NCI-H1930 (cell line): ENCODE data around the gene ATP11A.

ENCODE experiments used
- DNase-seq, 2 experiments: peaks; one replicate each; lab custom pipeline; 2025; lab: John Stamatoyannopoulos, UW

The ATP11A gene

DNA sequence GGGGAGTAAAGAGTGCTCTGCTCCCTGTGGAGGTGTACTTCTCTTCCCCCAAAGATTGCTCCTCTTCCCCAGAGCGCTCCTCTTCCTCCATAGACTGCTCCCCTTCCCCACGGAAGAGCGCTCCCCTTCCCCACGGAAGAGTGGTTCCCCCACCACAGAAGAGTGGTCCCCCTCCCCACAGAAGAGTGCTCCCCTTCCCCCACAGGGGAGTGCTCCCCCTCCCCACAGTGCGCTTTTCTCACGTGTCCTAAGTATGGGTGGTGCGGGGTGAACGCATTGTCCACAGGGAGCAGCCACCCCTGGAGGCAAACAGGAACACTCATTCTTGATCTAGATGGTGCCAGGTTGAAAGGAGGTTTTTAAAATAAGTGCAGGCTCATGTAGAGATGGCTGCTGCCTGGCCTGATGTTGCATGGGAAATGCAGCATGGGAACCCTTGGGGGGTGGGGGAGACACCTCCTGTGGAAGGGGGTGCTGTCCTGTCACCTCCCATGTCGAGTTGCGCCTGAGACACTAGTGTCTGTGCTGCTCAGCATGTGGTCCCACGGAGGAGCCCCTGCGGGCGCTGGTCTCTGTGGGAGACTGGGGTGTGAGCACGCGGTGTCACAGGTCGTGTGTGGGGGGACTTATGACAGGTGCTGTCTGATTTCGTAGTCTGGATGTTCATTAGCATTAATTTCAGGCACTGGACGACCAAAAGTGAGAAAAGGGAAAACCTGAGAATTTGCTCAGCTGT is 52.2 kb downstream of the ATP11A start:
- DNase-seq = no peak

DNA sequence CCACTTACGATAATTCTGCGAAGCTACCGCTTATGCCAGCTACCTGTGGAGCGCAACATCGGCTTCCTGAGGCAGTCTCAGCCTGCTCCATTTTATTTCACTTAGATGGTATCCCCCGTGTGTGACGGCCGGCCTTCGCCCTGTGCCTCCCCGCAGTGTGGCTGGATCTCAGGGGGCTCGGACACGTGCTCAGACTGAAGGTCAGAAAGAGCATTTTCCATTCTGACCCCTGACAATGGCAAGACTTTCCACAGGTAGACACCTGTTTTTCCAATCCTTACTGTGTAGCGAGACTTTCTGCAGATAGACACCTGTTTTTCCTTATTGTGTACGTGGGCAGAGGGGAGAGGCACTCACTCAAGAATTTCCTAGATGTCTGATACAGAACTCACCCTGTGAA is 52.7 kb downstream of the ATP11A start:
- DNase-seq = no peak

DNA sequence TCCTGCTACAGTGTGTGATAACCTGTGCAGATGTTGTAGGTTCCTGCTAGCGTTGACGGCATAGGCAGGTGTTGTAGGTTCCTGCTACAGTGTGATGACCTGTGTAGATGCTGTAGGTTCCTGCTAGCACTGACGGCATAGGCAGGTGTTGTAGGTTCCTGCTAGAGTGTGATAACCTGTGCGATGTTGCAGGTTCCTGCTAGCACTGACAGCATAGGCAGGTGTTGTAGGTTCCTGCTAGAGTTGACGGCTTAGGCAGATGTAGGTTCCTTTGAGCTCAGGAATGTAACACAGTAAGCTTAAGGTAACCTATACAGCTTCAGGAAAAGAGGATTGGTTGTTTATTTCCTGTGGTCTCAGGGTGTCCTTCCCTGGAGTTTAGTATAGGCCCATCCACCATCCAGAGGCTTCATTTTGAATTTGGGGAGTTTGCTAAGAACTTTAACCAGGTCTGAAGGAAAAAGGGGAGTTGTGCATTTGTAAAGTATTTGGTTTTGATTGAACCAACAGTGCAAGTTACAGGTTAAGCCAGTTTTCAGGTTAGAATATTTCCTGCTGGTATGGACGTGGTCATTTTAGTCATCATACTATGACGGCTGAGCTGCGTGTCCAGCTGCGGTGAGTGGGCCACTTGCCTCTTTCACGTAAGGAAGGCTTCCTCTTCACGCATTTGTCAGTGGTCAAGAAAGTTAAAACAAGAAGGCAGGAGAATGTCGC is 53.8 kb downstream of the ATP11A start:
- DNase-seq = no peak

DNA sequence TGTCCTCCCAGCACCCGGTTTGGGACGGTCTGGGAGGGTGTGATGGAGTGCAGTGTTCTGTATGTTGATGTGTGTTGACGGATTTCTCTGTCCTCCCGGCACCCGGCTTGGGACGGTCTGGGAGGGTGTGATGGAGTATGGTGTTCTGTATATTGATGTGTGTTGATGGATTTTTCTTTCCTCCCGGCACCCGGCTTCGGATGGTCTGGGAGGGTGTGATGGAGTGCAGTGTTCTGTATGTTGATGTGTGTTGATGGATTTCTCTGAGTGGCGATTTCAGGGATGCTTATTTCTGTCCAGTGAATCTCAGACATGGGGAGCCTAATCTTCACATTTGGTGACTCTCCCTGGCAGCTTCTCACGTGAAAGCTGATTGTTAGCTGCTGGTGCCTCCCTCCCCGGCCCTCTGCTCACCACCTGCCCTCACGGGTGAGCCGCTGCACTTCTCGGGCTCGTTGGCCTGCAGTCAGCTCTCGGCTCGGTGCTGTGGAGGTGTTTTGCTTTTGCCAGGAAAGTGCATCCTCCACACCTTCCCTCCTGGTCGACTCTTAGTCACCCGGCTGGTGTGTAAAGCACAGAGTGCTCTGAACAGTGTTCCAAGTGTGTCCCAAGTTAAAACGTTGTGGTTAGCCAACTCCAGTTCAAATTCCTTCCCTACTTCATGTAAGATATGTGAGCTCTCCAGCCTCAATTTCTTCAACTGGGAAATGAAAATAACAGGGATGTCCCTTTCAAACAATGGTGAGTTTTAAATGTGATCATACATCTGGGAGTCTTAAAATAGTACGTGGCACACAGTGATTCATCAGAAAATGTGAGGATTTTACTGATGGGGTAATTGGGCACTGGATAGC is 54.6 kb downstream of the ATP11A start:
- DNase-seq = no peak

DNA sequence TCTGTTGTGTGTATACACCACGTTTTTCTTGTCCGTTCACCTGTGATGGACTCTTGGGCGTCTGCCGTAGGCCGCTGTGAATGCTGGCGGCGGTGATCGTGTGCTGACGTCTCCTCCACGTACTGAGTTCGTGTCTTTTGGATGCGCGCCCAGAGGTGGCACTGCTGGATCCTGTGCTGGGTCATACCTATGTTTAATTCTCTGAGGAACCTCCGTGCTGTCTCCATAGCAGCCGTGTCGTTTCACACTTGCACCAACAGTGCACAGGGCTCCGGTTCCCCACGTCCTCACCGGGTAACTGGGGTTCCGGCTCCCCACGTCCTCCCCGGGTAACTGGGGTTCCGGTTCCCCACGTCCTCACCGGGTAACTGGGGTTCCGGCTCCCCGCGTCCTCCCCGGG is 56.2 kb downstream of the ATP11A start:
- DNase-seq = no peak

DNA sequence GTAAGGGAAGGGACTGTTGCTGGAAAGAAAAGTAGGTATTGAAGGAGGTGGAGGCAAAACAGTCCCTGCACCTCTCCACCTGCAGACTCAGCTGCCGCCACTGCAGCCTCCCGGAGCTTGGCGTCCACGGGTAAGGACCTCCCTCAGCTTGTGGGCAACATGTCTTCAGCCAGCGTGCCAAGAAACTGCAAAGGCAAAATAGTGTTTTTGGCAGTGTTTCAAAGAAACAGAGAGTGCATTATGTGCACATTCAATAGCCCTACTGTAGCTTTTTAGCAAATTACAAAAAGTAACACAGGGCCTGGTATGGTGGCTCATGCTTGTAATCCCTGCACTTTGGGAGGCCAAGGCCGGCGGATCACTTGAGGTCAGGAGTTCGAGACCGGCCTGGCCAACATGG is 57.4 kb downstream of the ATP11A start:
- no peak for DNase-seq

DNA sequence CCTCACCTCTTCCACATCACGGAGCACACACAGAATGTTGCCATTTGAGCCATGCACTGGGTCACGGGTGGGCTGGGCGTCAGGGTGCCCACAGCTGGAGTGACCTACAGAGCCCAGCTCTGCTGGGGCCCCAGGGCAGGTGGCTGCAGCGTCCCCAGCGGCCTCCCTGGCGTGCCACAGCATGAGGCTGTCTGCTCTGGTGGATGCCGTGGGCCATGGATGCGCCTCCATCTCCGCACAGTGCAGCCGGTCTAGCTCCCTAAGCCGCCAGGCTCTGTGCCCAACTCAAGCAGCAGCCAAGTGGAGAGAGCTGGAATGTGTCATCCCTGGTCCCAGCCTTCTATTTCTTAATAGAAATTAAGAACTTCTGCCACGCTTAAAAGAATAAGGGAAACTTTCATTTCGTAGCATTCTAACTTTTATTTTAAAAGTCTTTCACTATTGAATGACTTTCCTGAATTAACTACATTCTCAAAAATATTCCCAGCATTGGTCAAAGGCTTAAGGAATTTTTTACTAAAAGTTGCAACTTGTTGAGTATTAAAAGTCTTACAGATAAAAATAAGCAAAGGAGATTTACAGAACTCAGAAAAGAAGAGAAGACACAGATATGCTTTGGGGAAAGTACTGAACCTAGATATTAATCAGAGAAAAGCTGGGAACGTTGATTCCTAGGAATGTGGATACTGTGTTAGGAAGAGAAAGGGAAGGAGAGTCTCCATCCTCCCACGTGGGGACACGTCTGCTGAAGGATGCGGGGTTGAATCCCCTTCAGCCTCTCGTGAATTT is 59.3 kb downstream of the ATP11A start:
- DNase-seq = no peak

DNA sequence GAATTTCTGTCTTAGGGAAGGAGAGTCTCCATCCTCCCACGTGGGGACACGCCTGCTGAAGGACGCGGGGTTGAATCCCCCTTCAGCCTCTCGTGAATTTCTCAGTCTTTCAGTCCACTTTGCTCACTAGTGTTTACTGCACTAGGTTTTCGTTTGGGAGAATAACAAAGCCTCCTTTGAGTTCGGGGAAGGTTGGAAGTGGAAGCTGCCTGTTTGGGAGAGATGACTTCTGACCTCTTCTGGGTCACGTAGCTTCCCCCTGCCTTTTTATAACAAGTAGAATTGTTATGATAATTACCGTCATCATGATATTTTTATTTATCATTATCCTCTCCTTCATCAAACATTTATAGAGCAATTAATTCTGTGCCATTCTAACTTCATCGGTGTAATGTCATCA is 60.7 kb downstream of the ATP11A start:
- no peak for DNase-seq

DNA sequence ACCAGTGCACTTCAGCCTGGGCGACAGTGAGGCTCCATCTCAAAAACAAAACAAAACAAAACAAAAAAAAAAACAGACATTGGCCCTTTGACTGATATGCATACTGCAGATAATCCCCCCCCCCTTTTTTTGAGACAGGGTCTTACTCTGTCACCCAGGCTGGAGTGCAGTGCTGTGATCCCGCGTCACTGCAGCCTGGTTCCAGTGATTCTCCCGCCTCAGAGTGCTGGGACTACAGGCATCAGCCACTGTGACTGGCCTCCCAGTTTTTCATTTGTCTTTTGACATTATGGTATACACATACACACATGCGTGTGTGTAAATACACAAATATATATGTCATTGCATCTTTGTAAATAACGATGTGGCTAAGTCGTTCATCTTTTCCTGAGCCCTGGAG is 61.8 kb downstream of the ATP11A start:
- DNase-seq = no peak

DNA sequence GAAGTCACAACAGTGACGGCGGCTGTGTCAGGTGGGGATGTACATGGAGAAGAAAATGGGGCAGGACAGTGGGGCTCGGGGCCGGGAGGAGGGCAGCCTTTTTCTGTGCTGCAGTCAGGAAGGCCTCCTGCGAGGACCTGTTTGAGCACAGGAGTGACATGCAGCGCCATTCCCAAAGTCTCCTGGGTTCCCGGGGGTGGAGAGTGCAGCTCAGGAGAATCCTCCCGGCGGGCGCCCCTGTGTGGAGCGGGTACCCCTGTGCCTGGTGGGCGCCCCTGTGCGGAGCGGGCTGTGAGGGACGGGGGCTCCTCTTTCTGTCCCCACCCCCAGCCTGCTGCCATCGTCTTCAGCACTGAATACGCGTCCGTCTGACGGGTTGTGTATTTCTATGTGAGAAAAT is 62.4 kb downstream of the ATP11A start:
- no peak for DNase-seq

DNA sequence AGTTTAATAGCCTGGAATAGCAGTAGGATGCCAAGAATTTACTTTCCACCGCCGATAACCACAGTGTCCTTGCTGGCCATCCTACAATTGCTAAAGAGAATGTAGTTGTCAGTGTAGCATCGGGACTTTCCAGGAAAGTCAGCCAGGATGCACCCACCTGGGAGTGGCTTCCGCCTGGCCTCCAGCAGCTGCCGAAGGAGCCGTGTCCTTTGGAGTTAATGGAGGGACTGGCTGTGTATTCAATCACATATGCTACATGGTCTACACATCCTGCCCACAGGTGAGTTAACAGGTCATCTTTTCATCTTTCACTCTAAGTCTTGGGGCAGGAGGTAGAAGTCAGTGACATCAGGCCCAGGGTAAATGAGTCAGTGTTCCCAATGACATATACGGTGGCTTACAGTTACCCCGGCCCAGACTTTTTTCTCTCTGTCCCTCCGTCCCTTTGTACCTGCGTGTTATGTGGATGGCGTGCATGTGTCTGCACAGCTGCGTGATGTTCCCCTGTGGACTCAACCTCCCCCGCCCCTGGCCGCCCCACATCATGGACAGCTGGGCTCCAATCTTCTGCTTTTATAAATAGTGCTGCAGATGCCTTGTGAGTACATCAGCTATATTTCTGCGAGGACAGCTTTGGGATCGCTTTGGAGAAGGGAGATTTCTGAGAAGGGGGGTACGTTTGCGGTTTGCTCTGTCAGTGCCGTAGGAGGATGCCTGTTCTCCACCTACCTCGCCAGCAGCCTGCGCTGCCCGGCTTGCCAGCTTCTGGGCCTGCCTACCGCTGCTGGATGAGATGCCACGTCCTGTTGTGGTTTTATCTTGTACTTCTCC is 63.1 kb downstream of the ATP11A start:
- DNase-seq = no peak

DNA sequence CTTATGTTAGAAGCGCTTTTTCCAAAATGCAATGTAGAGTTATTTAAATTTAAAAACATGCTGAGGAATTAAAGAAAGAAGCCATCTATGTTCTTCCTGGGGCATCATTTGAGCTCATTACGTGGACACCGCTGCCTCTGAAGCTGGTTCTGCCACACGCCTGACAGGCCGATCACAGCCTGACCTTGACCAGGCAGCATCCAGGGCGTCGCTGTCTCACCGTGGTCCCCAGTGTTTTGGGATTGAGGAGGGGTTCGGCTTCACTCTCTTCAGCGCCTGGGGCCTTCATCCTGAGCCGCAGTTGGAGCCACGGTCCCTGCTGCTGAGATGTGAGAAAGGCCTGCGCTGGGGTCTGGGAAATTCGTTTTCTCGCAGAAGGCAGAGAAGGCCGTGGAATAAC is 64.0 kb downstream of the ATP11A start:
- DNase-seq = no peak

DNA sequence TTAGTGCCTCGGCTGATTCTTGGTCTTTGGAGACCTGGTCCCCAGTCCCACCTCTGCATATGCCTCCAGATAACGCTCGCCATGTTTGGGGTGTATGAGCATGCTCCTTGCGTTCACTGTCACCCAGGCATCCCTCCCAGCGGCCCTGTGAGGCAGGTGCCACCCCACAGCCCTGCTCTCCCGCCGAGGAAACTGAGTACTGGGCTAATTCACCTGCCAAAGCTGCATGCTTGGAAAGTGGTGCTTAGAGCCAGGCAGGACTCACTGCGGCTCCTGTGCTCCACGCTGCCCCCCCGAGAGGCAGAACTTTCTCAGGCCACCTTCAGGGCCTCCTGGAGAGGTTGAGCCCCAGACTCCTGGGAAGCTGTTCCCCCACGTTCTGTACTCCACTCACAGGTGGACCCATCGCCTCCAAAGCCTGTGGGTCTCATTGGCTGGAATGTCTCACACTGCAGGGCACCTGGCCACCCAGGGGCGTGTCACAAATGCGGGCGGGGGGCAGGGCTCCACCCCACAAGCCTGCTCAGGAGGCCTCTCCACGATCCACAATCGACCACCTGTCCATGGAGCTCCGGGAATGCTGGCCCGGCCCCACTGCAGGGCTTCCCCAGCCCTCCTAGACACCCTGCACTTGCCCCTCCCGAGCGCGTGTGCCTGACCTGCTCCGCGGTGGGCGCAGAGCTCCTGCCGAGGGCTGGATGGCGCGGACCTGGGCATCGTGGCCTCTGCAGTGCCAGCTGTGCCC is 64.6 kb downstream of the ATP11A start:
- DNase-seq = no peak

DNA sequence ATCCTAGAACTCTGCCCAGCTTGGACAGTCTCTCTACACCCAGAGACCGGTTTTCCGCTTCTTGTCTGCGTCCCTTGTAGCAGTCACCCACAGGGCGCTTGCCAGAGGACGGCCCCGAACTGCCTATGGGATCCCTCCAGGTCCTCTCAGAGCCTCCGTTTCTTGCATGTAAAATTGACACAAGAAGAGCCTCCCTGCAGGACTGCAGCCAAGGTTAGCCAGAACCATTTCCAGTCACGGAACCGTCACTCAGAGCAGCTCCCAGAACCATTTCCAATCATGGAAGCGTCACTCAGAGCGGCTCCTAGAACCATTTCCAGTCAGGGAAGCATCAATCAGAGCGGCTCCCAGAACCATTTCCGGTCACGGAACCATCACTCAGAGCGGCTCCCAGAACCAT is 65.5 kb downstream of the ATP11A start:
- no peak for DNase-seq

DNA sequence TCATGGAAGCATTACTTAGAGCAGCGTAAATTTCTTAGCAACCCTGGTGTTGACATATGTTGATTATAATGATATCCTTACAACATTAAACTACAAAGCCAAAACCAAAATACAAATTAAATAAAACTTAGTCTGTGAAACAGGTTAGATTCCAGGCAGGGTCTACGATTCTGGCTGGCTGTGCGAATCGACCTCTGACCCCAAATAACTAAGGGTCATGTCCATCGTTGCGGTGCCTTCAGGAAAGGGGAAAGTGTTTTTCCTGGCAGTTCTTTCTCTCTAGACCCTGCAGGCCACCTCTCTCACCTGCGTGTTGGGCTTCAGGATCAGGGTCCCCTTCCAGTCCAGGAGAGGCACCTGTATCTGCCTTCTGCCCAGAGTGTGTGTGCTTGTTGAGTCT is 66.2 kb downstream of the ATP11A start:
- DNase-seq = no peak

DNA sequence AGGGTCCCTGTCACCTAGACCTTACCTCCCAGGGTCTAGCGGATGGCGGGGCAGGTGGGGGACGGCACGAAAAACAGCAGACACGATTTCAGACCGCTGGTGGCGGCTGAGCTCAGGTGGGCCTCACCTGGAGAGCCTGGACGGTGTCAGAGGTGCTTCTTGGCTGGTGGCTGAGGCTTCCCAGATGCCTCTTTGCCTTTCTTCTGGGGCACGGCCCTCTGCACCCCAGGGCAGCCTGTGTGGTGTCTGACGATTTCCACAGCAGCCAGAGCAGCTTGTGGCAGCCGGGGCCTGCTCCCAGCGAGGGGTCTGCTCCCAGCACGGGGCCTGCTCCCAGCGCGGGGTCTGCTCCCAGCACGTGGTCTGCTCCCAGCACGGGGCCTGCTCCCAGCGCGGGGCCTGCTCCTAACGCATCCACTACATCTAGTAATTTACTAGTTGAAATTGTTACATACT is 66.7 kb downstream of the ATP11A start:
- DNase-seq = no peak

DNA sequence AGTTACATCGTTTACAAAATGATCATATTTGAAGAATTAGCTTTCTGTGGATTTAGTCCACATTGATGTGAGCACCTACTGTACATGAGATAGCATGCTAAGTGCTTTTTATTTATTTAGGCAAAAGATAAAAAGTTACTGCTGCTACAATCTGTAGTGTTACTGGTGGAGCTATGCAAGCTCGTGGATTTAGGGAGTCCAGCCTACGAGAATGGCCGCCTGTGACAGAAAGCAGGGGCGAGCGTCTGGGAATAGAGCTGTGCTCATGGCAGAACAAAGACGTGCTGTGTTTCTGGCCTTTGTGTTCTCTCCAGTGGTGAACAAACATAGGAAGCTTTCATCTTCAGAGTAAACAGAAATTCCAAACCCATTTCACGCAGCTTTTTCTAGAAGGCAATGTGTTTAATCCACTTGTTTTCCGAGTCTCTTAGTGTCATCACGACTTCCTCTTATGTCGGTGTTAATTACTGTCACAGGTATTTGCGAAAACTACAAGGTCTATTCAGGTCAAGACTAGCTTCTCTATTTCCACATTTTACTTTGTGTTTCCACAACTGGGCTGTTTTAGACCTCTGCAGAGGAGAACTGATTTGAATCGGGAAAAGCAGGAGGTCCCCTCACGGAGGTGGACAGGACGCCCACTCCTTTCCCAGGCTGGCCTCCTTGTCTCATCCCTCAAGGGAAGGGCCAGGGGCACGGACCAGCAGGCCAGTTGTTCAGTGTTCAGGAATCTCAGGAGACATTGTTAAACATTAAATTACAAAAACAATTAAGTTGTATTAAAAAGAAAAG is 67.3 kb downstream of the ATP11A start:
- peak in 1 of 2 experiments; percentile 26 for DNase-seq

DNA sequence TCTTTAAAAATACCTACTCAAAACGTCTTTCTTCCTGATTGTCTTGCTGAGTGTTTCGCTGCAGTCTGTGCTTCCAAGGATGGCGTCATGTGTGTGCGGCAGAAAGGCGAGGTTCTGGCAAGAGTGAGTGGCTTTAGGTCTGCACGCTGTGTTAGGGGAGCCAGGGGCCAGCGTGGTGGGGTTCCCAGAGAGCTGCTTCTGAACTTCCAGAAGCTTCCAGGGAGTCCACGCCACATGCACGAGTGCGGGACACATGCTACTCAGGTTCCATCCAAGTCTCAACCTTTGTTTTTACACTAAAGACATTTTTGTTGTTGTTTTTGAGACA is 67.9 kb downstream of the ATP11A start:
- no peak for DNase-seq

DNA sequence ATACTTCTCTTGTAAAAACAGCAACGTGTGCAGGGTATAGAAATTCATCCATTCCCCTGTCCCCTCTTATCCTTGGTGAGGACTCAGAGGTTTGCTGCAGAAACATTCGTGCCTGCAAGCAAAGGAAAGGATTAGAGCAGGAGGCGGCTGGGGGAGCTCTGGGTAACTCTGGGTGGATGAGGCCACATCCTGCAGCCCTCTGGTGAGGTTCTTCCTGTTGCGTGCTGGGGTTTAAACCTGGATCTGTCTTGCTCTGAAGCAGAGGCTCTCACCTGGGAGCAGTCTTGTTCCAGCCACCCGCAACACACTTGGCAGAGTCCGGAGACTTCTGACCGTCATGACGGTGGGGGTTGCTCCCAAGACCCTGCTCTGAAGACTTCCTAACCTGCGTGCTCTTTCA is 69.2 kb downstream of the ATP11A start:
- DNase-seq = no peak

DNA sequence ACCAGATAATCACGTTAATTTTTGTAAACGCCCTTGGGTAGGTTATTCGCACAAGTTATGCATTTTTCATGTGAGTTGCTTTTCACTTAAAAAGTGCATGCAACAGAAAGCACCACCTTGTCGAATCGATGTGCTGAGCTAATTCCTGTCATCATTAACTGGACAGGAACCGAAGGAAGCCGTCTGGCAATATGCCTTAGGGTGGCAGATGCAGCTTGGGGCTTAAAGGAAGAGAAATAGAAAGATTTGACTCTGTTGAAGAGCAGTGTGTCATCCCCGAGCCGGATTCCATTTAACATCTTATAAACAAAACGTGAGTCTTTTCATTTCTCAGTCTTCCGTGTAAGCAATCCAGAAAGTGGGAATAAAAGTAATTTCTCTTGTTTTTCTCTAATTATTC is 70.0 kb downstream of the ATP11A start:
- DNase-seq = no peak
